OCI-LY1 (cell line): ENCODE data around the gene SLC25A31.

ENCODE experiments used
- H2AFZ ChIP-seq: fragments of 200-600 bp; sonication (generic), shearing (Covaris generic); 2 replicates; pipeline ENCODE4 v1.6.0; 2014; ENCODE audit warnings: antibody characterized with exemption, mild to moderate bottlenecking, low read length
- H3F3A ChIP-seq: fragments of 200-600 bp; sonication (generic), shearing (Covaris generic); 2 replicates; pipeline ENCODE4 v1.6.0; 2014; ENCODE audit warnings: mild to moderate bottlenecking, antibody characterized with exemption, low read length, moderate library complexity; ENCODE audit not compliant: insufficient read depth
- H3K27ac ChIP-seq: fragments of 200-600 bp; sonication (generic); 2 replicates; pipeline ENCODE4 v1.5.1; 2014; ENCODE audit warnings: low read length, mixed run types, mild to moderate bottlenecking, low read depth; ENCODE audit not compliant: poor library complexity, severe bottlenecking
- H3K27me3 ChIP-seq: fragments of 200-600 bp; sonication (generic); 2 replicates; pipeline ENCODE4 v1.6.0; 2014; ENCODE audit warnings: antibody characterized with exemption, mild to moderate bottlenecking, low read length, moderate library complexity; ENCODE audit not compliant: insufficient read depth
- H3K36me3 ChIP-seq: fragments of 200-600 bp; sonication (generic); 2 replicates; pipeline ENCODE4 v1.6.1; 2014; ENCODE audit warnings: mild to moderate bottlenecking, antibody characterized with exemption, low read length, moderate library complexity, mixed read lengths; ENCODE audit not compliant: insufficient read depth
- H3K4me1 ChIP-seq: fragments of 200-600 bp; sonication (generic); 2 replicates; pipeline ENCODE4 v1.5.1; 2014; ENCODE audit warnings: mild to moderate bottlenecking, low read length, moderate library complexity; ENCODE audit not compliant: insufficient read depth, severe bottlenecking
- H3K4me2 ChIP-seq: fragments of 200-600 bp; sonication (generic), shearing (Covaris generic); 2 replicates; pipeline ENCODE4 v1.6.1; 2014; ENCODE audit warnings: low read length
- H3K4me3 ChIP-seq: fragments of 200-600 bp; sonication (generic); 2 replicates; pipeline ENCODE4 v1.5.1; 2014; ENCODE audit warnings: low read length, low read depth, mild to moderate bottlenecking, mixed read lengths; ENCODE audit not compliant: poor library complexity, severe bottlenecking
- H3K79me2 ChIP-seq: fragments of 200-600 bp; shearing (Covaris generic); 2 replicates; pipeline ENCODE4 v1.6.1; 2016; ENCODE audit warnings: mixed run types, low read length, mixed read lengths; ENCODE audit not compliant: insufficient read depth
- H3K9ac ChIP-seq: fragments of 200-600 bp; sonication (generic), shearing (Covaris generic); 2 replicates; pipeline ENCODE4 v1.6.1; 2014; ENCODE audit warnings: mild to moderate bottlenecking, low read length, mixed read lengths
- H3K9me2 ChIP-seq: fragments of 200-600 bp; sonication (generic), shearing (Covaris generic); 2 replicates; pipeline ENCODE4 v1.6.1; 2014; ENCODE audit warnings: low read depth, mild to moderate bottlenecking, low read length, mixed read lengths
- H3K9me3 ChIP-seq: fragments of 200-600 bp; shearing (Covaris generic); 2 replicates; pipeline ENCODE4 v1.6.1; 2014; ENCODE audit warnings: low read length, mixed read lengths
- H4K20me1 ChIP-seq: fragments of 200-600 bp; sonication (generic), shearing (Covaris generic); 2 replicates; pipeline ENCODE4 v1.6.0; 2016; ENCODE audit warnings: mild to moderate bottlenecking, low read length; ENCODE audit not compliant: insufficient read depth
- EZH2 ChIP-seq: fragments of 200-600 bp; sonication (generic), shearing (Covaris generic); IDR thresholded peaks from 2 replicates; pipeline ENCODE4 v1.8.0; 2017; ENCODE audit warnings: borderline replicate concordance, mixed run types, mild to moderate bottlenecking, antibody characterized with exemption, low read length, moderate library complexity, mixed read lengths
- TF ChIP-seq, protein P1 (sequence below): fragments of 200-600 bp; sonication (generic), shearing (Covaris generic); IDR thresholded peaks from 2 replicates; pipeline ENCODE4 v1.5.1; 2017; ENCODE audit warnings: mild to moderate bottlenecking, antibody characterized with exemption, low read length, moderate library complexity, mixed read lengths

The SLC25A31 gene

DNA sequence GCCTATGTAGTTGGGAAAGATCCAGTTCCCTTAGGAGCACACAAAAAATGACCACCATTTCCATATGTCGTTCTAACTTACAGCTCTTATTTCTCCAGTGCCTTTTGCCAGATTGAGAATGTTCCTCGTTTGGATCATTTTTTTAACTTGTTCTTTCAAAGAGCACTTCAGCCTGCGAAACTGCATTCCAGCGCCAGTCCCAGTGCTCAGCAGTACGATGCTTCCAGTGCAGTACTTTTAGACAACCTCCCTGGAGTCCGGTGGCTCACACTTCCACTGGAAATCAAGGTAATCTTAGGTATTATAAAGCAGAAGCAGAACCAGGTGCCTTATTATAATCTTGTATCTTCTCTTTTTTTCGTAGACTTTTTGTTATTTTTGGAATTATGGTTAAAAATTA lies 42.6 kb upstream of the SLC25A31 start:
- Histone ChIP-seq H4K20me1 (no peaks in the 10 kb centered on the region), H3K9ac (no peak overlapping the region), H3K27me3 (no peaks in the 10 kb centered on the region), H3K36me3 (no peaks in the 10 kb centered on the region), H3F3A (no peaks in the 10 kb centered on the region), H3K4me1 (no peaks in the 10 kb centered on the region), H2AFZ (no peak overlapping the region), H3K4me2 (no peak overlapping the region), H3K27ac (no peak overlapping the region), H3K9me2 (no peaks in the 10 kb centered on the region), H3K4me3 (no peak overlapping the region), H3K79me2 (no peaks in the 10 kb centered on the region), H3K9me3 (no peaks in the 10 kb centered on the region)
- TF ChIP-seq, protein P1, sequence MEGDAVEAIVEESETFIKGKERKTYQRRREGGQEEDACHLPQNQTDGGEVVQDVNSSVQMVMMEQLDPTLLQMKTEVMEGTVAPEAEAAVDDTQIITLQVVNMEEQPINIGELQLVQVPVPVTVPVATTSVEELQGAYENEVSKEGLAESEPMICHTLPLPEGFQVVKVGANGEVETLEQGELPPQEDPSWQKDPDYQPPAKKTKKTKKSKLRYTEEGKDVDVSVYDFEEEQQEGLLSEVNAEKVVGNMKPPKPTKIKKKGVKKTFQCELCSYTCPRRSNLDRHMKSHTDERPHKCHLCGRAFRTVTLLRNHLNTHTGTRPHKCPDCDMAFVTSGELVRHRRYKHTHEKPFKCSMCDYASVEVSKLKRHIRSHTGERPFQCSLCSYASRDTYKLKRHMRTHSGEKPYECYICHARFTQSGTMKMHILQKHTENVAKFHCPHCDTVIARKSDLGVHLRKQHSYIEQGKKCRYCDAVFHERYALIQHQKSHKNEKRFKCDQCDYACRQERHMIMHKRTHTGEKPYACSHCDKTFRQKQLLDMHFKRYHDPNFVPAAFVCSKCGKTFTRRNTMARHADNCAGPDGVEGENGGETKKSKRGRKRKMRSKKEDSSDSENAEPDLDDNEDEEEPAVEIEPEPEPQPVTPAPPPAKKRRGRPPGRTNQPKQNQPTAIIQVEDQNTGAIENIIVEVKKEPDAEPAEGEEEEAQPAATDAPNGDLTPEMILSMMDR, result no peak
- TF ChIP-seq EZH2, result no peak

DNA sequence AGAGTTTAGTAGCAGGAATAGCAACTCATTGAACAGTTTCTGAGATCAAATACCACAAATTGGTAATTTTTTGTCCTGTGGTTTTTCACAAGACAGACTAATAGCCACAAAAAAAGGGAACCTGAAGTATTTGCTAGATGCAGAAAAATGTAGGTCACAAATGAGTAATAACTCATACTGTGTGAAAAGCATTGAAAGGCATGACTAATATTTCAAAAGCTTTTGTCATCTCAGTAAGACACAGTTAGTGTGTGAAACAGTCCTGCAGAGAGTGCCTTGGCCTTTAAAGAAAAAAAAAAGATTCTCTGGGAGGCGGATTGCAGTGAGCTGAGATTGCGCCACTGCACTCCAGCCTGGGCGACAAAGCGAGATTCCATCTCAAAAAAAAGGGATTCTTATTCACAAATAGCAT lies 31.4 kb upstream of the SLC25A31 start:
- Histone ChIP-seq H3K9me2 (no peaks in the 10 kb centered on the region), H3K4me1 (no peaks in the 10 kb centered on the region), H2AFZ (no peak overlapping the region), H3K9ac (no peak overlapping the region), H3K4me2 (no peak overlapping the region), H3K79me2 (no peaks in the 10 kb centered on the region), H4K20me1 (no peaks in the 10 kb centered on the region), H3K27me3 (no peaks in the 10 kb centered on the region), H3K27ac (no peak overlapping the region), H3K9me3 (no peaks in the 10 kb centered on the region), H3F3A (no peaks in the 10 kb centered on the region), H3K4me3 (no peak overlapping the region), H3K36me3 (no peaks in the 10 kb centered on the region)
- no peak for TF ChIP-seq EZH2
- TF ChIP-seq, protein P1, result no peak

DNA sequence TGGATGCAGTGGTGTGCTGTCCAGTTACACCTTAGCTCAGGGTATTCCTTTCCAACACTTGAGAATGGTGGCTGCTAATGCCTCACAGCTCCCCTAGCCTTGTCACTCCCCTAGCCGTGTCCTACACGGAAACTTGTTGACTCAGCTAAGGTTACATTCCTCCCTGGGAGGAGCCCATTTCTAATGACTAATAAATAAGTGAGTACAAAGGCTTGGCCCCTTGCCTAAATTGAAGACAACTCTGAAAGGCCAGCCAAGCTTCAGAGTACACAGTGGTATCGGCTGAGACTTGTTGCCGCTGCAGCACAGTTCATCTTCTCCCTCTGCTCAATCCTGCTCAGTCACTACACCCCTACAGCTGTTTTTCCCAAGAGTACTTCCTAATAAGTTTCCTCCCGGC lies 21.2 kb upstream of the SLC25A31 start:
- H3K4me3 ChIP-seq, result no peak overlapping the region
- no peaks in the 10 kb centered on the region for H3K36me3 ChIP-seq
- H3K79me2 ChIP-seq, result no peaks in the 10 kb centered on the region
- H3K4me2 ChIP-seq, result no peak overlapping the region
- H3K9ac ChIP-seq, result no peak overlapping the region
- H3K9me3 ChIP-seq, result no peaks in the 10 kb centered on the region
- H3K4me1 ChIP-seq, result no peaks in the 10 kb centered on the region
- no peaks in the 10 kb centered on the region for H3K27me3 ChIP-seq
- no peak overlapping the region for H3K27ac ChIP-seq
- H2AFZ ChIP-seq, result no peak overlapping the region
- no peaks in the 10 kb centered on the region for H3F3A ChIP-seq
- no peaks in the 10 kb centered on the region for H4K20me1 ChIP-seq
- TF ChIP-seq EZH2, result no peak
- TF ChIP-seq, protein P1, result no peak
- H3K9me2 ChIP-seq, result no peaks in the 10 kb centered on the region
